COLO829 (cell line): ENCODE measurements around the gene NODAL.
"Not testable (repeated sequence)": the region's sequence is repeated elsewhere in the genome, so short reads cannot be mapped to it uniquely, and the experiment has no call there.

Experiments
- DNase-seq: peaks from one replicate; pipeline ENCODE4 v3.0.0; 2012; ENCODE audit warnings: low spot score

NODAL gene

GRCh38 chr10:70441161-70441894, at the start of gene NODAL:
TSS of gene NODAL (minus strand) at chr10:70441681. CDS start at chr10:70441667, 14 bp downstream.
- no peak for DNase-seq

GRCh38 chr10:70490142-70490541, 48.7 kb upstream of the NODAL start:
- no peak for DNase-seq

GRCh38 chr10:70487824-70488223, 46.3 kb upstream of the NODAL start:
- DNase-seq, result no peak

GRCh38 chr10:70483872-70484271, 42.4 kb upstream of the NODAL start:
- DNase-seq, result not testable (repeated sequence)

- no peak for DNase-seq
These were observed 41.7 kb upstream of the NODAL start for GRCh38 chr10:70482982-70483760.

- DNase-seq, result no peak
These were observed 40.5 kb upstream of the NODAL start for GRCh38 chr10:70481831-70482530.

- DNase-seq, result no peak
These were observed 39.6 kb upstream of the NODAL start for GRCh38 chr10:70481105-70481504.

GRCh38 chr10:70480239-70480861, 38.9 kb upstream of the NODAL start:
- DNase-seq, result no peak

- no peak for DNase-seq
These were observed 38.3 kb upstream of the NODAL start for GRCh38 chr10:70479626-70480238.

- DNase-seq, result no peak
These were observed 37.7 kb upstream of the NODAL start for GRCh38 chr10:70479165-70479581.

GRCh38 chr10:70478191-70479164, 37.0 kb upstream of the NODAL start, which contains the start of gene PALD1:
TSS of gene PALD1 (plus strand) at chr10:70478767. CDS start at chr10:70525952, 47,185 bp downstream.
- DNase-seq, result no peak

GRCh38 chr10:70477661-70478162, 36.2 kb upstream of the NODAL start:
- no peak for DNase-seq

GRCh38 chr10:70476249-70477035, 35.0 kb upstream of the NODAL start:
- DNase-seq, result no peak

GRCh38 chr10:70475661-70476060, 34.2 kb upstream of the NODAL start:
- no peak for DNase-seq

GRCh38 chr10:70474780-70475179, 33.3 kb upstream of the NODAL start:
- DNase-seq, result no peak

- DNase-seq, result no peak
These were observed 31.4 kb upstream of the NODAL start for GRCh38 chr10:70472799-70473454.

GRCh38 chr10:70466951-70467350, 25.5 kb upstream of the NODAL start:
- no peak for DNase-seq

- DNase-seq, result no peak
These were observed 24.4 kb upstream of the NODAL start for GRCh38 chr10:70465832-70466231.

- no peak for DNase-seq
These were observed 23.8 kb upstream of the NODAL start for GRCh38 chr10:70465278-70465677.
